HCT116 (cell line): ENCODE results near the gene ATP5PO.

Experiments used
- POLR2A ChIP-seq: IDR thresholded peaks from 2 replicates; pipeline ENCODE4 v1.7.0; 2011; ENCODE audit warnings: borderline replicate concordance; ENCODE audit not compliant: insufficient read depth, insufficient read length; ENCODE audit errors: extremely low read depth
- TF ChIP-seq, protein P1 (sequence below), 3 experiments: fragments of 200-600 bp in 1 of 3; sonication (generic) in 1 of 3; IDR thresholded peaks in 2 of 3; conservative IDR thresholded peaks in 1 of 3; 2 replicates each; pipeline ENCODE4 v1.5.1; 2012 to 2017; ENCODE audit warnings: low read depth in 2 of 3, low read length in 2 of 3, antibody characterized with exemption in 1 of 3, borderline replicate concordance in 1 of 3, control low read depth in 1 of 3, mild to moderate bottlenecking in 1 of 3, mixed read lengths in 1 of 3, mixed run types in 1 of 3, moderate library complexity in 1 of 3; ENCODE audit not compliant: insufficient read depth in 1 of 3
- TF ChIP-seq, protein P2 (sequence below): IDR thresholded peaks from 2 replicates; pipeline ENCODE4 v1.6.1; 2012
- TF ChIP-seq, protein P3 (sequence below): IDR thresholded peaks from 2 replicates; pipeline ENCODE4 v1.6.1; 2012; ENCODE audit warnings: low read depth

GRCh38 chr21:33931799-33932390, 16.3 kb upstream of the ATP5PO start:
- TF ChIP-seq, protein P1, sequence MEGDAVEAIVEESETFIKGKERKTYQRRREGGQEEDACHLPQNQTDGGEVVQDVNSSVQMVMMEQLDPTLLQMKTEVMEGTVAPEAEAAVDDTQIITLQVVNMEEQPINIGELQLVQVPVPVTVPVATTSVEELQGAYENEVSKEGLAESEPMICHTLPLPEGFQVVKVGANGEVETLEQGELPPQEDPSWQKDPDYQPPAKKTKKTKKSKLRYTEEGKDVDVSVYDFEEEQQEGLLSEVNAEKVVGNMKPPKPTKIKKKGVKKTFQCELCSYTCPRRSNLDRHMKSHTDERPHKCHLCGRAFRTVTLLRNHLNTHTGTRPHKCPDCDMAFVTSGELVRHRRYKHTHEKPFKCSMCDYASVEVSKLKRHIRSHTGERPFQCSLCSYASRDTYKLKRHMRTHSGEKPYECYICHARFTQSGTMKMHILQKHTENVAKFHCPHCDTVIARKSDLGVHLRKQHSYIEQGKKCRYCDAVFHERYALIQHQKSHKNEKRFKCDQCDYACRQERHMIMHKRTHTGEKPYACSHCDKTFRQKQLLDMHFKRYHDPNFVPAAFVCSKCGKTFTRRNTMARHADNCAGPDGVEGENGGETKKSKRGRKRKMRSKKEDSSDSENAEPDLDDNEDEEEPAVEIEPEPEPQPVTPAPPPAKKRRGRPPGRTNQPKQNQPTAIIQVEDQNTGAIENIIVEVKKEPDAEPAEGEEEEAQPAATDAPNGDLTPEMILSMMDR (IDR thresholded peaks at IDR 0.05 in 2 of 3, conservative IDR thresholded peaks at IDR 0.05 in 1 of 3; ENCODE audit: borderline replicate concordance in 1 of 3, insufficient read depth in 1 of 3, low read depth in 2 of 3, low read length in 2 of 3) = no peak
- TF ChIP-seq, protein P2, sequence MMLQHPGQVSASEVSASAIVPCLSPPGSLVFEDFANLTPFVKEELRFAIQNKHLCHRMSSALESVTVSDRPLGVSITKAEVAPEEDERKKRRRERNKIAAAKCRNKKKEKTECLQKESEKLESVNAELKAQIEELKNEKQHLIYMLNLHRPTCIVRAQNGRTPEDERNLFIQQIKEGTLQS = no peak
- TF ChIP-seq, protein P3, sequence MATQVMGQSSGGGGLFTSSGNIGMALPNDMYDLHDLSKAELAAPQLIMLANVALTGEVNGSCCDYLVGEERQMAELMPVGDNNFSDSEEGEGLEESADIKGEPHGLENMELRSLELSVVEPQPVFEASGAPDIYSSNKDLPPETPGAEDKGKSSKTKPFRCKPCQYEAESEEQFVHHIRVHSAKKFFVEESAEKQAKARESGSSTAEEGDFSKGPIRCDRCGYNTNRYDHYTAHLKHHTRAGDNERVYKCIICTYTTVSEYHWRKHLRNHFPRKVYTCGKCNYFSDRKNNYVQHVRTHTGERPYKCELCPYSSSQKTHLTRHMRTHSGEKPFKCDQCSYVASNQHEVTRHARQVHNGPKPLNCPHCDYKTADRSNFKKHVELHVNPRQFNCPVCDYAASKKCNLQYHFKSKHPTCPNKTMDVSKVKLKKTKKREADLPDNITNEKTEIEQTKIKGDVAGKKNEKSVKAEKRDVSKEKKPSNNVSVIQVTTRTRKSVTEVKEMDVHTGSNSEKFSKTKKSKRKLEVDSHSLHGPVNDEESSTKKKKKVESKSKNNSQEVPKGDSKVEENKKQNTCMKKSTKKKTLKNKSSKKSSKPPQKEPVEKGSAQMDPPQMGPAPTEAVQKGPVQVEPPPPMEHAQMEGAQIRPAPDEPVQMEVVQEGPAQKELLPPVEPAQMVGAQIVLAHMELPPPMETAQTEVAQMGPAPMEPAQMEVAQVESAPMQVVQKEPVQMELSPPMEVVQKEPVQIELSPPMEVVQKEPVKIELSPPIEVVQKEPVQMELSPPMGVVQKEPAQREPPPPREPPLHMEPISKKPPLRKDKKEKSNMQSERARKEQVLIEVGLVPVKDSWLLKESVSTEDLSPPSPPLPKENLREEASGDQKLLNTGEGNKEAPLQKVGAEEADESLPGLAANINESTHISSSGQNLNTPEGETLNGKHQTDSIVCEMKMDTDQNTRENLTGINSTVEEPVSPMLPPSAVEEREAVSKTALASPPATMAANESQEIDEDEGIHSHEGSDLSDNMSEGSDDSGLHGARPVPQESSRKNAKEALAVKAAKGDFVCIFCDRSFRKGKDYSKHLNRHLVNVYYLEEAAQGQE = no peak
- TF ChIP-seq POLR2A = no peak
